ENCODE results near the gene SFTPA2.
"Not testable (repeated sequence)": the region's sequence is repeated elsewhere in the genome, so short reads cannot be mapped to it uniquely, and the experiment has no call there.

The SFTPA2 gene

GRCh38 chr10:79511891-79512583 lies 48.2 kb downstream of the SFTPA2 start, which contains the start of gene EIF5AL1:
TSS of gene EIF5AL1 (plus strand) at chr10:79512533. CDS start at chr10:79512650, 117 bp downstream.
- H3K4me3 Mint-ChIP-seq, H3K27ac Mint-ChIP-seq, H3K4me1 Mint-ChIP-seq, DNase-seq, H3K36me3 Mint-ChIP-seq, H3K9me3 Mint-ChIP-seq, CTCF ChIA-PET: not testable (repeated sequence)
- peaks cover 34% of the 10 kb centered on the region for H3K27me3 Mint-ChIP-seq

GRCh38 chr10:79509934-79510508 lies 50.2 kb downstream of the SFTPA2 start:
- H3K4me3 Mint-ChIP-seq, H3K36me3 Mint-ChIP-seq, H3K9me3 Mint-ChIP-seq, CTCF ChIA-PET, H3K27ac Mint-ChIP-seq, DNase-seq: not testable (repeated sequence)
- Mint-ChIP-seq H3K27me3 (peaks cover 36% of the 10 kb centered on the region), H3K4me1 (peaks cover 12% of the 10 kb centered on the region)

GRCh38 chr10:79509306-79509933 lies 50.8 kb downstream of the SFTPA2 start:
- H3K4me1 Mint-ChIP-seq, result peaks cover 12% of the 10 kb centered on the region
- DNase-seq, H3K9me3 Mint-ChIP-seq, H3K4me3 Mint-ChIP-seq, CTCF ChIA-PET, H3K27ac Mint-ChIP-seq, H3K36me3 Mint-ChIP-seq: not testable (repeated sequence)
- peaks cover 36% of the 10 kb centered on the region for H3K27me3 Mint-ChIP-seq

GRCh38 chr10:79508245-79508644 lies 52.0 kb downstream of the SFTPA2 start:
- not testable (repeated sequence) for H3K36me3 Mint-ChIP-seq, H3K27ac Mint-ChIP-seq, DNase-seq, H3K4me3 Mint-ChIP-seq, H3K9me3 Mint-ChIP-seq
- H3K27me3 Mint-ChIP-seq, result peaks cover 36% of the 10 kb centered on the region
- H3K4me1 Mint-ChIP-seq, result peaks cover 13% of the 10 kb centered on the region
- CTCF ChIA-PET, result interaction anchor here (1.2 kb wide), 1 partner anchor 596 kb away, joined by 3 read pairs; no protein-coding TSS in a partner anchor

GRCh38 chr10:79507440-79508167 lies 52.6 kb downstream of the SFTPA2 start:
- no peaks in the 10 kb centered on the region for H3K9me3 Mint-ChIP-seq

More at GRCh38 chr10:79507440-79508167, 52.6 kb downstream of the SFTPA2 start:
- DNase-seq, result no peak
- Mint-ChIP-seq H3K4me1 (peaks cover 13% of the 10 kb centered on the region), H3K4me3 (no peak overlapping the region), H3K27ac (no peak overlapping the region), H3K27me3 (peaks cover 43% of the 10 kb centered on the region), H3K36me3 (no peaks in the 10 kb centered on the region)
- CTCF ChIA-PET, result interaction anchor here (0.7 to 1.2 kb wide), 4 partner anchors 19 to 635 kb away, joined by 3 to 5 read pairs (median 3); no protein-coding TSS in a partner anchor

Data from activated naive CD4-positive, alpha-beta T cell treated with anti-CD3 and anti-CD28 coated beads, Interleukin-2, amount 10 ng/mL, durations not matched to agents 7 days and 5 days (primary cell).